Kidney (tissue), 14 donors: ENCODE results near the gene KRTAP5-3. TPM values are rescaled to one million over a fixed set of nuclear protein-coding genes. Genes with fewer than 3 reads are reported as not detected.

Experiments used
- DNase-seq, 5 donors: peaks; one replicate each; pipeline ENCODE4 v3.0.0-alpha.2; 2013 to 2020
- FAIRE-seq: peaks from 2 replicates; lab custom pipeline; 2012; peaks lifted over from hg19 to GRCh38; lab: Jason Lieb, UNC
- H3K27ac ChIP-seq, 2 donors: one replicate each; pipeline ENCODE4 v1.7.0; 2013; ENCODE audit warnings: low read depth in 2 of 2, low read length in 2 of 2, inconsistent platforms in 1 of 2
- H3K27me3 ChIP-seq: one replicate; pipeline ENCODE4 v1.7.1; 2013; ENCODE audit warnings: low read length, inconsistent platforms; ENCODE audit not compliant: control insufficient read depth, insufficient read depth
- H3K36me3 ChIP-seq, 3 donors: one replicate each; pipeline versions ENCODE4 v1.7.0 to v1.7.1; 2013; ENCODE audit warnings: low read length in 3 of 3, control low read depth in 1 of 3, inconsistent platforms in 1 of 3; ENCODE audit not compliant: insufficient read depth in 3 of 3, control insufficient read depth in 2 of 3
- H3K4me1 ChIP-seq, 3 donors: one replicate each; pipeline versions ENCODE4 v1.7.0 to v1.7.1; 2013; ENCODE audit warnings: low read length in 3 of 3, inconsistent platforms in 1 of 3, low read depth in 1 of 3; ENCODE audit not compliant: control insufficient read depth in 2 of 3, insufficient read depth in 2 of 3
- H3K4me3 ChIP-seq, 3 donors: one replicate each; pipeline versions ENCODE4 v1.7.0 to v1.8.1; 2013; ENCODE audit warnings: low read length in 3 of 3, control low read depth in 1 of 3, inconsistent platforms in 1 of 3
- H3K9ac ChIP-seq, 3 donors: one replicate each; pipeline versions ENCODE4 v1.7.0 to v1.7.1; 2013; ENCODE audit warnings: low read length in 3 of 3, control low read depth in 1 of 3, inconsistent platforms in 1 of 3
- H3K9me3 ChIP-seq, 3 donors: one replicate each; pipeline versions ENCODE4 v1.7.0 to v1.7.1; 2013; ENCODE audit warnings: low read length in 3 of 3, control low read depth in 1 of 3, inconsistent platforms in 1 of 3; ENCODE audit not compliant: control insufficient read depth in 2 of 3, insufficient read depth in 1 of 3
- CTCF ChIP-seq: IDR thresholded peaks from 3 replicates; pipeline ENCODE4 v1.5.1; 2012; ENCODE audit warnings: mild to moderate bottlenecking, moderate library complexity, borderline replicate concordance; ENCODE audit not compliant: insufficient read depth; ENCODE audit errors: extremely low read depth
- intact Hi-C: fragments of 100-400 bp; cut with DNase I; formaldehyde crosslinking; loops from one replicate; pipeline ENCODE4 v1.11.1; 2022
- polyA plus RNA-seq: library from polyadenylated mRNA; stranded (reverse); fragments of 350-450 nt; fragmentation: Illumina TruSeq; extraction: RNeasy Lipid Tissue Mini Kit (QIAGEN cat#74804); gene quantifications from one replicate; pipeline ENCODE4 v1.2.3, GENCODE V29; 2014; ENCODE audit warnings: low read depth, low replicate concordance; ENCODE audit not compliant: insufficient read depth
- total RNA-seq: library from RNA; stranded (reverse); fragmentation: NEBNext Ultra II Directional; extraction: Animal tissue kit (Norgen Biotek cat#: 25700); gene quantifications from one replicate; pipeline ENCODE4 v1.2.1, GENCODE V29; 2021
- donor health status: control.
- donor health status: control.
- donor health status: control.
- donor health status: control.
- donor health status: control.
- donor health status: DM: yes; HTN: yes; CAD: no.
- donor health status: Normal renal cell carcinoma (clear cell type).

KRTAP5-3 gene
- total and polyA plus RNA-seq, 2 donors from 2014 or later, result not detected

DNA sequence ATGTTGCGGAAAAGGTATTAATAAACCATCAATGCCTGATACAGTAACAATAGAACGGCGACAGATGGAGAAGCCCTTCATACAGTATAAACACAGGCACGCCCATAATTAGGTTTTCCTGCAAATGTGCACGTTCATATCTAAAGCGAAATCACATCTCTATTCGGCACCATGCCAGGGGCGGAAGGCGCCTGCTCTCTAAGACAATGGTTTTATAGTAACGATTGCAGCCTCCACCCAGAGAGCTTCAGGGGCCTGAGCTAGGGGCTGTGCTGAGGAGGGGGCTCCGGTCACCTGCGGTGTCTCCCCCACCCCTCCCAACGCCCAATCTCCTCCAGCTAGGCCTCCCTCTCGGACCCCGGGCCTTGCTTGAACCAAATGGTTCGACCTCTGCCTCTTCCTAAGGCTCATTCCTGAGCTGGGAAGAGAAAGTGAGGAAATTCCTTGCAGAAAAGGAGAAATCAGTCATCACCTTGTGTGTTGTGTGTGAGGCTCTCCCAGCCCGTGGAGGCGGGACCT is 30.9 kb upstream of the KRTAP5-3 start:
- Histone ChIP-seq H3K27me3 (no peaks in the 10 kb centered on the region), H3K9me3 (no peaks in the 10 kb centered on the region), H3K4me3 (no peak overlapping the region), H3K27ac (no peak overlapping the region), H3K4me1 (no peaks in the 10 kb centered on the region), H3K36me3 (no peaks in the 10 kb centered on the region), H3K9ac (no peak overlapping the region)
- FAIRE-seq (no peak), DNase-seq (peak in 2 of 5 donors; percentile 51 to 61)
- intact Hi-C loops, result no loop called here
- TF ChIP-seq CTCF, result no peak

DNA sequence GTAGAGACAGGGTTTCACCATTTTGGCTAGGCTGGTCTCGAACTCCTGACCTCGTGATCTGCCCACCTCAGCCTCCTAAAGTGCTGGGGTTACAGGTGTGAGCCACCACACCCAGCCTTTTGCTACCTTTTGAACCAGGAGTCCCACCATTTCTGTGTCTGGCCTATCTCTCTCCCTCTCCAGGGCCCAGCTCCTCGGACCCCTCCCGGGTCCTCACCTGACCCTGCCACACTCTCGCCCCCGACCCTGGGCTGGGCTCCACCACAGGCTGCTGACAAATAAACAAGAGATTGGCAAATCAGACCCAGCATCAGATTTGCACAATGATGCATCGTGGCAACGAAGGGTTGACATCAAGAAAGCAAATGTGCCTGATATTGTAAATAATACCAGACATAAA is 30.1 kb upstream of the KRTAP5-3 start:
- Histone ChIP-seq H3K4me1 (no peaks in the 10 kb centered on the region), H3K27me3 (no peaks in the 10 kb centered on the region), H3K9ac (no peak overlapping the region), H3K27ac (no peak overlapping the region), H3K36me3 (no peaks in the 10 kb centered on the region), H3K9me3 (no peaks in the 10 kb centered on the region), H3K4me3 (no peak overlapping the region)
- TF ChIP-seq CTCF, result no peak
- intact Hi-C loops, result no loop called here
- FAIRE-seq, result no peak
- peak in 1 of 5 donors; percentile 64 for DNase-seq

- Histone ChIP-seq H3K9ac (no peak overlapping the region), H3K27me3 (no peaks in the 10 kb centered on the region), H3K36me3 (no peaks in the 10 kb centered on the region), H3K27ac (no peak overlapping the region), H3K9me3 (no peaks in the 10 kb centered on the region), H3K4me3 (no peak overlapping the region), H3K4me1 (no peaks in the 10 kb centered on the region)
- DNase-seq (no peak), FAIRE-seq (peak; percentile 45)
- no peak for TF ChIP-seq CTCF
- intact Hi-C loops, result no loop called here
These were observed 29.4 kb upstream of the KRTAP5-3 start for GRCh38 chr11:1637628-1638027.
